GM21717 (cell line): ENCODE results near the gene COPS2.
"Not testable (repeated sequence)": the region's sequence is repeated elsewhere in the genome, so short reads cannot be mapped to it uniquely, and the experiment has no call there.

ENCODE experiments used
- ATAC-seq: cut with Tn5 transposase; IDR thresholded peaks from one replicate; pipeline ENCODE4 v1.9.1; 2021; ENCODE audit warnings: mild to moderate bottlenecking, moderate library complexity; ENCODE audit not compliant: unreplicated experiment

Gene COPS2

GRCh38 chr15:49110158-49110944, 45.0 kb downstream of the COPS2 start:
- ATAC-seq, result no peak

- ATAC-seq, result no peak
Observed at GRCh38 chr15:49103002-49103401, 52.4 kb downstream of the COPS2 start.

DNA sequence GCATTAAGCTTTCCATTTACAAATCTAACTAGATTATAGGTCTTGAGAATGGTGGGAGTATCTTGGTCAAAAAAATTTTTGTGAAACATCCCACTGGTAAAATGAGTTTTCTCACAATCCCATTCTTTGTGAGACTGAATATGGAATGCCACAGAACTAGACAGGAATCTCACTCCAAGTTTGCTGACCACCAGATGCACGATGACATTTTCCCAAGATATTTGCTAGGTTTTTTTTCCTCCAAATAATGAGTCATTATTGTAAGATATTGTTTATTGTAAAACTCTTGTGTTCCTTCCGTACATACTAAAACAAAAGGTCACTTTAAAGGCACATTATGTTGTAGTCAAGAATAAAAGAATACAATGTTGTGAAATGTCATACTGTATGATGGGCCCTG, 53.9 kb downstream of the COPS2 start:
- no peak for ATAC-seq

GRCh38 chr15:49096090-49096750, 59.2 kb downstream of the COPS2 start:
- ATAC-seq, result no peak

- no peak for ATAC-seq
Observed at GRCh38 chr15:49094923-49095322, 60.5 kb downstream of the COPS2 start.

GRCh38 chr15:49093252-49094105, 61.9 kb downstream of the COPS2 start:
- no peak for ATAC-seq

GRCh38 chr15:49088996-49089395, 66.4 kb downstream of the COPS2 start:
- no peak for ATAC-seq

GRCh38 chr15:49085696-49086459, 69.5 kb downstream of the COPS2 start:
- no peak for ATAC-seq

- no peak for ATAC-seq
Observed at GRCh38 chr15:49084285-49084570, 71.2 kb downstream of the COPS2 start.

- ATAC-seq, result no peak
Observed at GRCh38 chr15:49083401-49084284, 71.8 kb downstream of the COPS2 start.

DNA sequence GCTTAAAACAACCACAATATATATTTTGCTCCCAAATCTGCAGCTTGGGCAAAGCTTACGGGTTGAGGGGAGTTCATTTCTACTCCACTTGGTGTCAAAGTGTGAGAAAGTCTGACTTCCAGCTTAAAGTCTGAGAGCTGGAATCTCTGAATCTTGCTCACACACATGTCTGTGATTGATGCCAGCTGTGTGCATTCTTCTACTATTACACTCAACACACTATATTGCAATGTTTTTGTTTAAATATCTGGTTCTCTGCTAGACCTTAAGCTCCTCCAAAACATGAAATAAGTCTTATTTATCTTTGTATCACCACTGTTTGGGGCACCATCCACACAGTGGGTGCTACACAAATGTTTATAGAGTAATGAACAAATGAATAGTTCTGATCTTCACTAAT, 72.4 kb downstream of the COPS2 start:
- no peak for ATAC-seq

DNA sequence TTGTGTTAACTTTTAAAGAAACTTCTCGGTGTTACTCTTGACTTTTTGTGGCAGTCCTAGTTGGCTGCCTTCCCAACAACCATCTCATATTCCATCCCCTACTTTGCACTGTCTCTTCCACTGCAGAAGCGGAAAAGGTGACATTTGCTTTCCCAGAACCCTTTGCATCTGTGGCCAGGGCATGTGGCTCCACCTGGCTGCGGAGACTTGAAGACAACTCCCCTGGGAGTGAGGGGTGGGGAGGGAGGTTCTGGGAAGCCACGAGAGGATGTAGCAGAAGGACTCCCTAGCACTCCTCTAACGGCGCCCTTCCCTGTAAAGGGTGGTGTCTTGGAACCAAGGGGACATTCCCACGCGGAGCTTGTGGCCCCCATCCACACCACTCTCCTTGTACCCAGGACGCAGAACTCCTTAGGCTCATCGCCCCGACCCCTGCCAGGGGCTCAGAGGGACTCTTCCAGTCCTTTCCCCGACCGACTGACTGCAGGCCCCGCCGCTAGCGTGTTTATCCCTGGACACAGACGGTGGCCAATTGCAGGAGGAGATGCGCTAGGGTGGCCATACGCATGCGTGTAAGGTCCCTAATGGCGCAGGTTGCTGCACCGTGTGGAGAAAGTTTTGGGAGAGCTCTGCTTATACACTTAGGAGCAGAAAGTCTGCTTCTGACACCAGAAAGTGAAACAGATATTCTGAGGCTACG, 75.9 kb downstream of the COPS2 start:
- ATAC-seq, result no peak

DNA sequence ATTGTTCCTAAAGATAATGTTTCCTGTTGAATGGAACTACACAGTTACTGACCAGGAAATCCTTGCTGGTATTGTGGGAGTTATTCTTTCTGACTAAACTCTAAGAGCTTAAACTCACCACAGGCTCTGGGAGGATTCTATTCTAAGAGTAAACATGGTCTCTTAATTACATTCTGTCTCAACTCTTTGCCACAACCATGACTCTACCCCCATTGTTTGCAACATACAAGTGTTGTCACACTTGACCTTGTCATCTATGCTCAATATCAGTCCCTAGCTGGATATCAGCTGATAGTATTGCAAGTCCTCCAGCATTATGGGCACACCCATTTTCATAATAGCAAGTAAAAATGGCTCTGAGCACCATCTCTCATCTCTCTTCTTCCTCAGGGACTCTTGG, 79.5 kb downstream of the COPS2 start:
- ATAC-seq, result no peak

- ATAC-seq, result not testable (repeated sequence)
Observed at GRCh38 chr15:49074589-49075287, 80.7 kb downstream of the COPS2 start.
